ACC112 (cell line): ENCODE data around the gene HOXB1.

Experiments
- H2AFZ ChIP-seq: fragments of 200-600 bp; sonication (generic); one replicate; pipeline ENCODE4 v1.6.0; 2017; ENCODE audit warnings: antibody characterized with exemption, low read length; ENCODE audit not compliant: unreplicated experiment
- H3K27ac ChIP-seq: fragments of 200-600 bp; sonication (generic); 2 replicates; pipeline ENCODE4 v1.5.1; 2014; ENCODE audit warnings: low read depth, mild to moderate bottlenecking, antibody characterized with exemption, low read length, moderate library complexity
- H3K27me3 ChIP-seq: fragments of 200-600 bp; sonication (generic); 2 replicates; pipeline ENCODE4 v1.6.1; 2014; ENCODE audit warnings: mild to moderate bottlenecking, antibody characterized with exemption, low read length, moderate library complexity, mixed read lengths; ENCODE audit not compliant: insufficient read depth
- H3K36me3 ChIP-seq: fragments of 200-600 bp; sonication (generic); 2 replicates; pipeline ENCODE4 v1.6.1; 2016; ENCODE audit warnings: mild to moderate bottlenecking, antibody characterized with exemption, low read length, moderate library complexity, mixed read lengths; ENCODE audit not compliant: insufficient read depth
- H3K4me1 ChIP-seq: fragments of 200-600 bp; sonication (generic); one replicate; pipeline ENCODE4 v1.6.1; 2016; ENCODE audit warnings: low read length, mixed read lengths; ENCODE audit not compliant: insufficient read depth, unreplicated experiment, control insufficient read depth
- H3K4me3 ChIP-seq: fragments of 200-600 bp; sonication (generic); 2 replicates; pipeline ENCODE4 v1.5.1; 2014; ENCODE audit warnings: mild to moderate bottlenecking, low read depth, low read length
- H3K79me2 ChIP-seq: fragments of 200-600 bp; sonication (generic); one replicate; pipeline ENCODE4 v1.6.0; 2016; ENCODE audit warnings: low read length; ENCODE audit not compliant: control insufficient read depth, unreplicated experiment, insufficient read depth

Gene HOXB1

GRCh38 chr17:48574505-48575065, 43.8 kb upstream of the HOXB1 start:
- Histone ChIP-seq H3K4me3 (no peak overlapping the region), H3K27ac (no peak overlapping the region), H3K4me1 (no peaks in the 10 kb centered on the region), H3K36me3 (no peaks in the 10 kb centered on the region), H3K27me3 (peaks cover 98% of the 10 kb centered on the region), H2AFZ (no peak overlapping the region), H3K79me2 (no peaks in the 10 kb centered on the region)

- Histone ChIP-seq H3K79me2 (no peaks in the 10 kb centered on the region), H3K4me3 (no peak overlapping the region), H3K36me3 (no peaks in the 10 kb centered on the region), H3K27ac (no peak overlapping the region), H2AFZ (no peak overlapping the region), H3K4me1 (no peaks in the 10 kb centered on the region), H3K27me3 (peaks cover 100% of the 10 kb centered on the region)
These were observed 41.1 kb upstream of the HOXB1 start for GRCh38 chr17:48571826-48572417.

DNA sequence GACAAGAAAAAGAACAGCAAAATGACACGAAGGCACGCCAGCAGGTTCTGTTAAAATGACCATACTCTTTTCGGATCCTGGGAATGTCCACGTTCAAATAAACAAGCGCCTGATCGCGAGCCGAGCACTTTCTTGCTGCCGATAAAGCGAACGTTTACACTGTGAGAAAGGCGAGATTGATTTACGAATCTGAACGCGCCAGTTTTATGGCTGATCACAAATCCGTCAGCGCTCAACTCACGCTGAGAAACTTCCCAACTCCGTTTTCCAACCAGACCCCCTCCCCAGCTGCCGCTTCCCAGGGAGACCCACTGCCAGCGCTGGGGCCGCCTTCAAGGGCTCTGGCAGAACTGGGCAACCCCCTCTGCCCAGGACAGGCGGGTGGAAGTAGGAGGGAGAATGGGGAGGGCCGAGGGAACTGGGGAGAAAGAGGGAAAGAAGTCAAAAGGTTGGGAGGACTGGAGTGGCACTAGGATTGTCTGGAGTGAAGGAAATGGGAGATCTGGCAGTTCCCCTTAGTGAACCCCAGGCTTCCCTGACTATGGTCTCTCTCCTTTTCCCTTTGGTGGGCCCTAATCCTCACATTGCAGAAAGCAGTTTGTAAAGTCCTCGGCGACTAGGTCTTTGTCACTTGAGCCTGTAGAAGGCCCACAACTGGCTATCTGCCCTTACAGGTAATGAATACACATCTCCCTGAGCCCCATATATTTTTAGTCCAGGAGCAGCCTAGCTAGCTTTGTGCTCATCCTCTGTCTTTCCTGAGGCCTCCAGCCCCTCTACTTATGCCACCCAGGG, 40.4 kb upstream of the HOXB1 start:
- Histone ChIP-seq H3K4me1 (no peaks in the 10 kb centered on the region), H3K27ac (no peak overlapping the region), H3K4me3 (no peak overlapping the region; the same call in 1 of the 2 replicates), H3K79me2 (no peaks in the 10 kb centered on the region), H3K27me3 (peaks cover 100% of the 10 kb centered on the region), H3K36me3 (no peaks in the 10 kb centered on the region), H2AFZ (no peak overlapping the region)

DNA sequence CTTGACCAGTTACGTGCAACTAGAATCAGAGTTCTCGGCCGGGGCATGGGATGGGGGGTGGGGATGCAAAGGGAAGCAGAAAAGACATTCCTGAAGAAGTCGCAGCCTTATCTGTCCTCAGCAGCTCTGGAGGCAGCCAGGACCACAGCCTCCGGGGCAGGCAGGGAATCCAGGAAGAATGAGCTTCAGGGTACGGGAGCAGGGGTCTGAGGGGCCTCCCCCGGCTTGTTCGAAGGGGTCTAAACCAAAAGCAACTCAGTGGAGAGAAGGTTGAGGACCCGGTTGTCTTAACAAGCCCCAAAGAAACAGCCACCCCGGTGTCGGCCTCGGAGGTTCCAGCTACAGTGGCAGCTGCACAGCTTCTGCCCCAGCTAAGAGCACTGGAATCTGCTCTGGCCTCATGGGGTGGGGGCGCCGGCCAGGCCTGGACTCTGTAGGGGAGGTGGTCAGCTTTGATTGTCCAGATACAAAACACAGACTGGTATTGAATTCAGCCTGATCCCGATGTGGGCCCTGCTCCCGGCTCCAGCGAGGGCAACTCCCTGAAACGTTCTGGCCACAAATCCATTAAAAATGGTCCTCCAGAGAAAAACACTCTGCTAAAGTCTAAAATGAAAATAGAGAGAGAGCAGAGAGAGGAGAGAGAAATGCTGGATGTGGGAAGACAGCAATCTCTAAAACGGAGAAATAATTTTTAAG, 39.7 kb upstream of the HOXB1 start:
- peaks cover 100% of the 10 kb centered on the region for H3K27me3 ChIP-seq
- no peak overlapping the region; the same call in 1 of the 2 replicates for H3K4me3 ChIP-seq
- no peaks in the 10 kb centered on the region for H3K79me2 ChIP-seq
- no peak overlapping the region for H2AFZ ChIP-seq
- H3K27ac ChIP-seq, result no peak overlapping the region
- H3K4me1 ChIP-seq, result no peaks in the 10 kb centered on the region
- H3K36me3 ChIP-seq, result no peaks in the 10 kb centered on the region

GRCh38 chr17:48569674-48570324, 39.0 kb upstream of the HOXB1 start:
- Histone ChIP-seq H3K4me3 (no peak overlapping the region), H3K27me3 (peaks cover 100% of the 10 kb centered on the region), H2AFZ (no peak overlapping the region), H3K79me2 (no peaks in the 10 kb centered on the region), H3K4me1 (no peaks in the 10 kb centered on the region), H3K36me3 (no peaks in the 10 kb centered on the region), H3K27ac (no peak overlapping the region)

DNA sequence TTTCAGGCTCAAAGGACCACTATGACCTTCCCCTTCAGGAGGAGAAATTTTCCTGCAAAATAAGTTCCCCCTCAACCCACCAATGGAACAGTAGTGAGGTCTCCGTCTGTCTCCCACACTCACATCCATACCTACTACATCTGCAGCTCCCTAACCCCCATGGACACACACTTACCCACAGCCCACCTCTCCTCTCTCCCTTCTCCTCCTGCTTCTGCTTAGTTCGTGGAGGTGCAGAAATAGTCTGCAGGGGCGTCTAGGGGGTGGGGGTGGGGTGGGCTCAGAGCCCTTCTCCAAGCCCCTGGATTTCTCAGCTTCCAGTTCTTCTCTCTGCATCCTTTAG, 38.4 kb upstream of the HOXB1 start:
- Histone ChIP-seq H2AFZ (no peak overlapping the region), H3K27me3 (peaks cover 100% of the 10 kb centered on the region), H3K36me3 (no peaks in the 10 kb centered on the region), H3K79me2 (no peaks in the 10 kb centered on the region), H3K4me3 (no peak overlapping the region), H3K4me1 (no peaks in the 10 kb centered on the region), H3K27ac (no peak overlapping the region)

DNA sequence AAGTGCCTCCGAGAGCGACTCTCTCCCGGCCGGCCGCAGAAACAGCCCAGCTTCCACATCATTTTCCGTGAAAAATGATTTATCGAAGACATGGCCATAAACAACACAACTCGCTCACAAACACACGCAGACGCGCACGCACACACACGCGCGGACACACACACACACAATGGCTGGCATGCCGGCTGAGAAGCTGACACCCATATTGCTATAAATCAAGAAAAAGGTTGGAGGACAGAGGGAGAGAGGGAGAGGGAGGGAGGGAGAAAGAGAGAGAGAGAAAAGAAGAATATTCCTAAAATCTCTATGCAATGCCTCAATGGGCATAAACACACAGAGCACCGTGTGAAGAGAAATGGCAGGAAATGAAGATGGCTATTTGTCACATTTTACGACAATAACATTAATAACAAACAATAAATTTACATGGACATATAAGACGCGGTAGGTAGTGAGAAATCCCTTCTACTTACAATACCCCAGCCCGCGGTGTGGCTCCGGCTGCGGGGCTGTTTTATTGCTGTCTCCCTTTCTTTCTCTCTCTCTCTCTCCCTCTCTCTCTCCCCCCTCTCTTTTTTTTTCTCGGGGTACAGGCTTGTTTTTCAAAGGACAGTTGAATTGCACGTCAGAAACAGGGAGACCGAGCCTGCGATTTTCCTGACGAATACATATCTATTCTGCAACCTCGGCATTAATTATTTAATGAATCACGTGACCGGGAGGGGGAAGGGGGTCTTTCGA, 37.9 kb upstream of the HOXB1 start:
- Histone ChIP-seq H3K4me1 (no peaks in the 10 kb centered on the region), H3K4me3 (no peak overlapping the region), H3K79me2 (no peaks in the 10 kb centered on the region), H3K36me3 (no peaks in the 10 kb centered on the region), H2AFZ (no peak overlapping the region), H3K27me3 (peaks cover 100% of the 10 kb centered on the region), H3K27ac (no peak overlapping the region)

- Histone ChIP-seq H3K79me2 (no peaks in the 10 kb centered on the region), H3K36me3 (no peaks in the 10 kb centered on the region), H3K27ac (no peak overlapping the region), H3K4me3 (no peak overlapping the region), H3K27me3 (peaks cover 100% of the 10 kb centered on the region), H2AFZ (no peak overlapping the region), H3K4me1 (no peaks in the 10 kb centered on the region)
These were observed 37.0 kb upstream of the HOXB1 start for GRCh38 chr17:48567646-48568354.

GRCh38 chr17:48567209-48567608, 36.4 kb upstream of the HOXB1 start:
- no peak overlapping the region for H3K4me3 ChIP-seq
- H3K4me1 ChIP-seq, result no peaks in the 10 kb centered on the region
- H3K27ac ChIP-seq, result no peak overlapping the region
- H3K36me3 ChIP-seq, result no peaks in the 10 kb centered on the region
- peaks cover 100% of the 10 kb centered on the region for H3K27me3 ChIP-seq
- H3K79me2 ChIP-seq, result no peaks in the 10 kb centered on the region
- H2AFZ ChIP-seq, result no peak overlapping the region
